Keratinocyte (primary cell): Measurements from ENCODE around the gene PGBD4. TPM values are rescaled to one million over a fixed set of nuclear protein-coding genes. Genes with fewer than 3 reads are reported as not detected.

Experiments
- DNase-seq: peaks from one replicate; pipeline ENCODE4 v3.0.0-alpha.2; 2011; ENCODE audit warnings: low read depth, missing footprints, low spot score
- FAIRE-seq: peaks from 2 replicates; lab custom pipeline; 2011; peaks lifted over from hg19 to GRCh38; lab: Jason Lieb, UNC
- H2AFZ ChIP-seq: 2 replicates; pipeline ENCODE4 v1.6.0; 2012; ENCODE audit warnings: low read length, control low read depth, inconsistent platforms; ENCODE audit not compliant: control insufficient read depth
- H3K27ac ChIP-seq: 2 replicates; pipeline ENCODE4 v1.5.1; 2011; ENCODE audit warnings: low read length; ENCODE audit not compliant: control insufficient read depth, insufficient read depth
- H3K27me3 ChIP-seq: 3 replicates; pipeline ENCODE4 v1.6.0; 2011; ENCODE audit warnings: low read length; ENCODE audit not compliant: control insufficient read depth, insufficient read depth; ENCODE audit errors: extremely low read depth
- H3K36me3 ChIP-seq, 2 experiments: 2 replicates in 1 of 2; 3 replicates in 1 of 2; pipeline ENCODE4 v1.5.1; 2011; ENCODE audit warnings: low read length in 2 of 2, mild to moderate bottlenecking in 1 of 2; ENCODE audit not compliant: control insufficient read depth in 2 of 2, insufficient read depth in 2 of 2; ENCODE audit errors: extremely low read depth in 1 of 2
- H3K4me1 ChIP-seq: 3 replicates; pipeline ENCODE4 v1.5.1; 2011; ENCODE audit warnings: low read length; ENCODE audit not compliant: control insufficient read depth, insufficient read depth; ENCODE audit errors: extremely low read depth
- H3K4me2 ChIP-seq: 3 replicates; pipeline ENCODE4 v1.6.0; 2011; ENCODE audit warnings: low read depth, low read length; ENCODE audit not compliant: control insufficient read depth, insufficient read depth; ENCODE audit errors: extremely low read depth
- H3K4me3 ChIP-seq, 3 experiments: fragments of 200-600 bp in 1 of 3; sonication (generic) in 1 of 3; 2 replicates in 2 of 3; 3 replicates in 1 of 3; pipeline ENCODE4 v1.5.1; 2011 to 2016; ENCODE audit warnings: low read length in 3 of 3, mild to moderate bottlenecking in 3 of 3, control low read depth in 2 of 3, inconsistent platforms in 1 of 3, low read depth in 1 of 3, mixed read lengths in 1 of 3, mixed run types in 1 of 3, moderate library complexity in 1 of 3; ENCODE audit not compliant: control insufficient read depth in 2 of 3, insufficient read depth in 2 of 3; ENCODE audit errors: extremely low read depth in 1 of 3
- H3K79me2 ChIP-seq: 2 replicates; pipeline ENCODE4 v1.6.0; 2012; ENCODE audit warnings: low read length; ENCODE audit not compliant: control insufficient read depth, insufficient read depth
- H3K9ac ChIP-seq: 3 replicates; pipeline ENCODE4 v1.6.0; 2011; ENCODE audit warnings: low read length; ENCODE audit not compliant: control insufficient read depth, insufficient read depth; ENCODE audit errors: extremely low read depth
- H3K9me1 ChIP-seq: 3 replicates; pipeline ENCODE4 v1.6.0; 2011; ENCODE audit warnings: low read length; ENCODE audit not compliant: control insufficient read depth, insufficient read depth; ENCODE audit errors: extremely low read depth
- H3K9me3 ChIP-seq: 2 replicates; pipeline ENCODE4 v1.5.1; 2012; ENCODE audit warnings: low read depth, low read length; ENCODE audit not compliant: control insufficient read depth
- H4K20me1 ChIP-seq: 3 replicates; pipeline ENCODE4 v1.6.0; 2011; ENCODE audit warnings: low read length; ENCODE audit not compliant: control insufficient read depth, insufficient read depth; ENCODE audit errors: extremely low read depth
- EZH2 ChIP-seq: IDR thresholded peaks from one replicate; pipeline ENCODE4 v1.6.1; 2012; ENCODE audit warnings: inconsistent platforms, mild to moderate bottlenecking, low read length, moderate library complexity
- dilution Hi-C: fragments of 300-500 bp; cut with MboI; formaldehyde crosslinking; loops from one replicate; pipeline ENCODE4 v1.7.0; 2020; ENCODE audit warnings: low sequenced_read_pairs; ENCODE audit not compliant: extremely low pct_ligation_motif_present
- polyA plus RNA-seq, 5 experiments: library from polyadenylated mRNA; depleted of rRNA in 3 of 5; stranded (reverse) in 3 of 5; stranded (forward) in 1 of 5; unstranded in 1 of 5; fragments of >200 nt; gene quantifications; 1 replicate in 1 of 5; 2 replicates in 3 of 5; 3 replicates in 1 of 5; pipeline versions ENCODE4 v1.2.1 to v1.2.3, GENCODE V29; 2011 to 2012; ENCODE audit warnings: missing spikeins in 2 of 5, low read depth in 1 of 5, low replicate concordance in 1 of 5
- TF ChIP-seq, protein P1 (sequence below), 3 experiments: IDR thresholded peaks in 1 of 3; conservative IDR thresholded peaks in 1 of 3; optimal IDR thresholded peaks in 1 of 3; 2 replicates in 2 of 3; 3 replicates in 1 of 3; pipeline versions ENCODE3 to v1.5.1; 2011; ENCODE audit warnings: low read length in 3 of 3, mild to moderate bottlenecking in 3 of 3, moderate library complexity in 2 of 3, control low read depth in 1 of 3, inconsistent platforms in 1 of 3; ENCODE audit not compliant: insufficient read depth in 2 of 3; ENCODE audit errors: extremely low read depth in 1 of 3

Gene PGBD4
- polyA plus RNA-seq, 1 donor (not counting 4 experiments of a cell fraction or from before 2014, with no cell fraction given): 2.3 TPM

DNA sequence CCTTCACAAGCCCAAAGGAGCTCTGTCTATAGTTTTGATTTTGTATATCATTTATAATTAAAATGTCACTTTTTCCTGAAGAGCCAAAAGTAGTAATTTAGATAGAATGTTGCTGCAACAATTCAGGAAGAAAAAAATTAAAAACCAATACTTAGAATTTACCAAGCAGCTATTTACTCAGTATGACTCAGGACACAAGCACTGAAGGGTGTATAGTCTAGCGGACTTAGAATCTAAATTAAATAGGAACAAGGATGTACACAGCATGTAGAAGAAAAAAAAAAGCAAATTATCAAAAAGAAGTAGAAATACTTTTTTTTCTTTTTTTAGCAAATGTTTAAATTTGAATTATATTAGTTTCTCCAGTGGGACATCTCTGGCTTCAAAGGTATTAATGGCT, 31.6 kb downstream of the PGBD4 start:
- H3K27me3 ChIP-seq: no peaks in the 10 kb centered on the region
- no peak overlapping the region for H2AFZ ChIP-seq
- H3K9ac ChIP-seq: no peak overlapping the region
- H3K9me1 ChIP-seq: no peaks in the 10 kb centered on the region
- dilution Hi-C loops: no loop called here
- no peak overlapping the region for H3K27ac ChIP-seq
- DNase-seq: no peak
- H3K79me2 ChIP-seq: no peaks in the 10 kb centered on the region
- H3K4me3 ChIP-seq: no peak overlapping the region
- H3K36me3 ChIP-seq: peaks cover 0 to 2% of the 10 kb centered on the region in 2 experiments
- H3K4me2 ChIP-seq: no peak overlapping the region
- no peaks in the 10 kb centered on the region for H3K9me3 ChIP-seq
- TF ChIP-seq EZH2: no peak
- TF ChIP-seq, protein P1, sequence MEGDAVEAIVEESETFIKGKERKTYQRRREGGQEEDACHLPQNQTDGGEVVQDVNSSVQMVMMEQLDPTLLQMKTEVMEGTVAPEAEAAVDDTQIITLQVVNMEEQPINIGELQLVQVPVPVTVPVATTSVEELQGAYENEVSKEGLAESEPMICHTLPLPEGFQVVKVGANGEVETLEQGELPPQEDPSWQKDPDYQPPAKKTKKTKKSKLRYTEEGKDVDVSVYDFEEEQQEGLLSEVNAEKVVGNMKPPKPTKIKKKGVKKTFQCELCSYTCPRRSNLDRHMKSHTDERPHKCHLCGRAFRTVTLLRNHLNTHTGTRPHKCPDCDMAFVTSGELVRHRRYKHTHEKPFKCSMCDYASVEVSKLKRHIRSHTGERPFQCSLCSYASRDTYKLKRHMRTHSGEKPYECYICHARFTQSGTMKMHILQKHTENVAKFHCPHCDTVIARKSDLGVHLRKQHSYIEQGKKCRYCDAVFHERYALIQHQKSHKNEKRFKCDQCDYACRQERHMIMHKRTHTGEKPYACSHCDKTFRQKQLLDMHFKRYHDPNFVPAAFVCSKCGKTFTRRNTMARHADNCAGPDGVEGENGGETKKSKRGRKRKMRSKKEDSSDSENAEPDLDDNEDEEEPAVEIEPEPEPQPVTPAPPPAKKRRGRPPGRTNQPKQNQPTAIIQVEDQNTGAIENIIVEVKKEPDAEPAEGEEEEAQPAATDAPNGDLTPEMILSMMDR (optimal IDR thresholded peaks at IDR 0.05 in 1 of 3, IDR thresholded peaks at IDR 0.05 in 1 of 3, conservative IDR thresholded peaks at IDR 0.05 in 1 of 3; ENCODE audit: extremely low read depth in 1 of 3, insufficient read depth in 2 of 3, low read length in 3 of 3): no peak
- no peaks in the 10 kb centered on the region for H4K20me1 ChIP-seq
- no peak for FAIRE-seq
- no peaks in the 10 kb centered on the region for H3K4me1 ChIP-seq

DNA sequence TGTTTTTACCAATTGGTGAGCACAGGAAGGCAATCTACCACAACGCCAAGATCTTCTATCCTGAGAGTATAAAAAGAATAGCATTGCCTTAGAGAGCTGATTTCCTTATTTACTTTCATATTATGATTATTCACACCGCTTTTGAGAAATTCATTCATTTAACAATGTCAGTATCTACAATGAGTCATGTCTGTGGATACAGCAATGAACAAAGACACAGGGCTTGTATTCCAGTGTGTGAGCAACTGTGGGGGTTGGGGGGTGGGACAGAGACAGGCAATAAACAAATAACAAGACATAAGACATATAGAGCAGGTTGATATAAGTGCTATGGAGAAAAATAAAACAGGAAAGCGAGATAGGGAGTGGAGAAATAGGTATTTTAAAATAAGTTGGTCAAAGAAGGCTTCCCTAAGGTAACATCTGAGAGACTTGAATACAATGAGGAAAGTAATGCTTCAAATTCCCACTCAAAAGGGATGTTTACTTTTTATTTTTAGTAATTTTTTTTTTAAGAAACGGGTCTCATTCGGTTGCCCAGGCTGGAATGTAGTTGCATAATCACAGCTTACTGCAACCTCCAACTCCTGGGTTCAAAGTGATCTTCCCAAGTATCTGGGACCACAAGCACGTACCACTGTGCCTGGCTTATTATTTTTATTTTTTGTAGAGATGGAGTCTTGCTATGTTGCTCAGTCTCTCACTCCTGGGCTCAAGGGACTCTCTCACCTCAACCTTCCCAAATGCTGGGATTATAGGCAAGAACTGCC, 45.7 kb downstream of the PGBD4 start:
- Histone ChIP-seq H3K27ac (no peak overlapping the region), H3K4me2 (no peak overlapping the region), H3K9ac (no peak overlapping the region), H3K27me3 (no peaks in the 10 kb centered on the region), H3K9me3 (no peaks in the 10 kb centered on the region), H2AFZ (no peak overlapping the region), H3K79me2 (no peaks in the 10 kb centered on the region), H3K4me3 (no peak overlapping the region), H3K36me3 (peaks cover 10 to 21% of the 10 kb centered on the region in 2 experiments), H3K4me1 (no peaks in the 10 kb centered on the region), H3K9me1 (no peaks in the 10 kb centered on the region), H4K20me1 (no peaks in the 10 kb centered on the region)
- FAIRE-seq (no peak), DNase-seq (no peak)
- dilution Hi-C loops: no loop called here
- TF ChIP-seq EZH2: no peak
- TF ChIP-seq, protein P1 (optimal IDR thresholded peaks at IDR 0.05 in 1 of 3, IDR thresholded peaks at IDR 0.05 in 1 of 3, conservative IDR thresholded peaks at IDR 0.05 in 1 of 3; ENCODE audit: extremely low read depth in 1 of 3, insufficient read depth in 2 of 3, low read length in 3 of 3): no peak
